Stimulated activated CD8-positive, alpha-beta memory T cell treated with anti-CD3 and anti-CD28 coated beads, Interleukin-15, amount 100 ng/mL, for 1 hour (primary cell): ENCODE results near the gene TWF2.
"Not testable (repeated sequence)": the region's sequence is repeated elsewhere in the genome, so short reads cannot be mapped to it uniquely, and the experiment has no call there.

Experiments
- DNase-seq: peaks from one replicate; pipeline ENCODE4 v3.0.0-alpha.2; 2020; ENCODE audit warnings: low read depth

The TWF2 gene

DNA sequence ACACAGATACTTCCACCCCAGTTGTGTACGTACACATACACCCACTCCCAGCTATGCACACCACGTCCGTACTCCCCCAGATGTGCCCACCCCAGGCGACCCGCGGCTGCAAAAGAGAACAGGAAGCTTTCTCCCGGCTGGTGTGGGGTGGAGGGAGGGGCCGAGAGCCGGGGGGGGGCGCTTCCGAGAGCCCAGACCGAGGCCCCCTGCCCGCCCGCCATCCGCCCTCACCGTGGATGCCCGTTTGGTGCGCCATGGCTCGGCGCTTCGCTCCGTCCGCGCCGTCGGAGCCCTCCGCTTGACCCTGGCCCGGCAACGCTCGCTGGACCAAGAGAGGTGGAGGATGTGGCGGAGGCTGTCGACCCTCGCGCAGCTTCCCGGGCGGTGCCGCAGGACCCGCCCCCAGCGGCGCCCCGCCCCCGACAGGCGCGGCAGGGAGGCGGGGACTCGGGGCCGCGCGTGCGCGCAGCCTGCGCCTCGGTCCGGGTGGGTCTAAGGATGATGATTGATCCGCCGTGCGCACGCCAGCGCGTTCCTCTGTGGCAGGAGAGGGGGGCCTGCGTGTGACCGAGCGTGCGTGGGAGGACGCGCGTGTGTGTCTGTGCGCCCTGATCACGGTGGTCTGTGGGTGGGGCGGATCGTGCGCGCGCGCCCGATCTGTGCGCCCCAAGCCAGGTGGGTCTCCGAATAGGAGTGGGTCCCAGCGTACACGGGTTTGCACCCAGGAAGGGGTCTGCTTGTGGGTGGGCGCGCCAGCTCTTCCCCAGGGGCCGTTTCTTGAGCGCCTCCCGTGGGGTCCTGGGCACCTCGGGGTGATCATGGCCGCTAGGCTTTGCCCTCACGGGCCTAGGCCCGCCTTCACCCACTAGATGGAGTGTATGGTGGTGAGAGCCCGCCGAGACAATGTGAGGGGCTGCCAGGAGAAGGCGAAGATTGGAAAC lies at the start of gene TWF2:
Gene TWF2 (minus strand): TSS at position 398 of the 941 bp plus-strand sequence. CDS start 142 bp downstream, at position 256.
- DNase-seq: peak; percentile 59

DNA sequence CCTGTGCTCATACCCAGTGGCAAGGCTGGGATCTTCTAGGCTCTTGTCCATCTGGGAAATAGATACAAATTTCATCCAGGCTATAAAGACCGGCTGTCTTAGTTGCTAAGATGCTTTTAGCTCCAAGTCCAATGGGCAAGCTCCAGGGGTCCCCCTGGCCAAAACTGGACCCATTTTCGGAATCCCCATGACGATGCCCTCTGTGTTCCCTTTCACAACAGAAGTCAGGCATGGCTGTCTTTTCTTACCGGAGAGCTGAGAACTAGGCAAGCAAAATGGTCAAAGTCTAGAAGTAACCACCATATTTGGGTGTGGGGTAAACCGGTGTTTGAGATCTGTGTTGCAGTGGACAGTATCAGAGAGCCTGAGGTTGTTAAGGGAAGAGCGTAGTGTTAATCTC lies 49.7 kb upstream of the TWF2 start:
- DNase-seq: no peak

DNA sequence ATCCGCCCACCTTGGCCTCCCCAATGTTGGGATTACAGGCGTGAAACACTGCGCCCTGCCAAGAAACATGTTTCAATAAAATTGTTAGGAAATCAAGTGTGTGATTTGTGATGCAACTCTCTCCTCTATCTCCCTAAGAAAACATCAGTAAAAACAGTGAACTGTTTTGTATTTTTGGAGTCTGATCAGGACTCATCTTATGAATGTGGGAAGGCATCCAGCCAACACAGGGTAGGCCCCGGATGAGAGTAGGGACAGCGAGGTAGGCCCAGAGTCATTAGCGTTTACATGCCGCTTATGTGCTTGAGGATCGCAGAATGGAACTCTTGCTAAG lies 47.8 kb upstream of the TWF2 start:
- DNase-seq: no peak

DNA sequence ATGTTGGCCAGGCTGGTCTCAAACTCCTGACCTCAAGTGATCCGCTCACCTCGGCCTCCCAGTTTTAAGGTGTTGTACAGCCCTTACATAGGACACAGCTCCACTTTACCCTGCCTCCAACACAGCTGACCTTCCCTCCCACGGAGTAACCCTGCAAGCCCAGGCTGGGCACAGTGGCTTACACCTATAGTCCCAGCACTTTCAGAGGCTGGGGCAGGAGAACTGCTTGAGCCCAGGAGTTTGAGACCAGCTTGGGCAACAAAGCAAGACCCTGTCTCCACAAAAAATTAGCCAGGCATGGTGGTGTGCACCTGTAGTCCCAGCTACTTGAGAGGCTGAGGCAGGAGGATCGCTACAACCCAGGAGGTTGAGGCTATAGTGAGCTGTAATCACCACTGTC lies 45.1 kb upstream of the TWF2 start:
- DNase-seq: not testable (repeated sequence)

DNA sequence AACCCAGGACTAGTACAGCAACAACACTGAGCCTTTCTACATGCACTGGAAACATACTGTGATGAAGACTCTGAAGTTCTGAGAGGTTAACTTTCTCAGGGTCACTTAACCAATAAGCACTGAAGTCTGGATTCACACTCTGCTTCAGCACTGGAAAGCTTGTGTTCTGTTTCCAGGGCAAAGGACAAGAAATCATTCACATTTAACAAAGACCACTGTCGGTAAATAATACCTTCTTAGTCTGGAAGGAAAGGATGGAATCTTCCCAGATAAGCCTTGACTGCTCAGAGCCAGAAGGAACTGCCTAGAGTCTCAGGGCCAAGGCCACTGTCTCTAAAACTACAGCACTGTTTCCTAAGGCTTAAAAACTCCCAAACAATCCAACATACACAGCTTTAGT lies 44.3 kb upstream of the TWF2 start:
- DNase-seq: no peak

DNA sequence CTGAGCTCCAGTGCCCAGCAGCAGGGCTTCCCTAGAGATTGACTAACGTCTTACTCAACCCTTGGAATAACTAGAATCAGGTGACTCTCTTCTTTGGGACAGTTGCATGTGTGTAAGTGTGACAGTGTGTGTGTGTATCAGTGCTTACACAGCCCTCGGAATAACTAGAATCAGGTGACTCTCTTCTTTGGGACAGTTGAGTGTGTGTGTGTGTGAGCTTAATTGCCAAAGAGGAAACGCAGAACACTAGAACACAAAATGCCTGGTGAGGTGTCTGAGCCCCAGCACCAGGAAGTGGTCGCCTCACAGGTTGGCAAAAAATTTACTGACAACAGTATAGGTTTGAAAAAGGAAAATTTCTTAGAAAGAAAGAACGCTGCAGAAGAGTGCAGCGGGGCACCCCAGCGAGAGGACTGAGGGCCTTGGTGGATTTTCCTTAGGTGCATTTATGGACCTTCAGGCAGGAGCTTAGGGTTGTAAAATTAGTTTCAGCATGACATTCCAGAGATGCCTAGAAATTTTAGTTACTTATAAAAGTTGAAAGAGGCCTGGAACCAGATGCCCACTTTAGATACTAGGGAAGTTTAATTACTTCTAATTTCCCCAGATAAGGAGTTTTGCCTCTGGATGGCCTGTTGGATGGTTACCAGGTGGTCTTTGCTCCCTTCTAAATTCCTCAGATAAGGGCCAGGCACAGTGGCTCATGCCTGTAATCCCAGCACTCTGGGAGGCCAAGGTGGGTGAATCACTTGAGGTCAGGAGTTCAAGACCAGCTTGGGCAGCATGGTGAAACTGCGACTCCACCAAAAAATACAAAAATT lies 43.2 kb upstream of the TWF2 start:
- DNase-seq: no peak

DNA sequence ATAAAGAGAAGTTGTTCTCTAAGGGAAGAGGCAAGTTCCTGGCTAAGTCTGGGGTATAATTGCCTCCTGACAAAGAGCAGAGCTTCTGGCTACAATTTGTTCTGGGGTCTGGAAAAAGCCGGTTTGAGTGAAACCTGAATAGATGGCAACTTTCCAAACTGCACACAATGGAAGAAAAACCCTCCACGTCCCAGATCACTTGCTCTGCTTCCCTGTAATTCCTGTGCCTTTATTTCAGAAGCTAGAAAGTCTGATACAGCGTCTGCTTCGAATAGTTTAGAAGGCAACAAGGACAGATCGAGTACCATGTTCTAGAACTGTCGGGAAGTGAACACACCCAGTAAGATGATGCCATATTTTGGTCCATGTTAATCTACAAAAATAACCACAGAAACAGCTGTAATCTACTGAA lies 41.1 kb upstream of the TWF2 start:
- no peak for DNase-seq

DNA sequence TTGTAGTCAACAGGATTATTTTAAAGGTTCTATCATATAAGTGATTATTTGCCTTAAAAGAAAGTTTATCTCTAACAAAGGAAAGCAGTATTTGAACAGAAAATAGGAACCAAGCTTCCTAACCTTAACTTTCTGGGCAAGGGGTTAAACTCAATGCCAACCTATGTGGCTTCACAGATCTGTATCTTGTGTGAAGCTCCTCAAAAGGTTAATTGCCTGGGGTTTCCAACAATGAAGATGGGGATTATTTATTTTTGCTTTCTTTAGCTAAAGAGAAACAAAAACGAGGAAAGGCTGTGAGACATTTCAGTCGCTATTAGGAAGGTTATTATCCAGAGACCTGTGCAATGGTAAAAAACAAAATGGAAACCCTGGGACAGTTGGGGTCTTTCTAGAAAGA lies 40.6 kb upstream of the TWF2 start:
- no peak for DNase-seq

DNA sequence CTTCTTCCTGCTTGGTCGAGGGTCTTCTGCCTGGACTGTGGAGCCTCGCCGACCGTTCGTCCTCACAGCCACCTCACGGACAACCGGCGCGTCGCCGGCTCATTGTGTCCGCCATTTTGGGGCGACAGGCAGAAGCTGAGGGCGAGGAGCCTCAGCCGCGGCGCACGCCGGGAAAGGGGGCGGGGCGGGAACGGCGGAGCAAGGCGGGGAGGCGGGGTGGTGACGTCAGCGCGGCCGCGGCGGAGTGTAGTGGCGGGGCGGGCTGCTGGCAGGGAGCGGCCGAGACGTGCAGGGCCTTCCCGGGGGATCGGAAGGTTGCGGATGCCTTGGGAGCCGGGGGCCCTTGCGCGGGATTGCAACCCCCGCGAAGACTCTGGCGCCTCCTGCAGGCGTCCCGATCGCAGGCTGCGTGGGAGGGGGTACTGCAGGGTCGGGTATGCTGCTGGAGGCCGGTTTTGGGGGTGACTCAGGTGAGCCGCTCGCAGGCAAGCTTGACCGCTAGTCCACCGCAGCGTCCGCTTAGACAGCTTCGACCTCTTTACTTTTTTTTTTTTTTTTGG lies 39.6 kb upstream of the TWF2 start, which contains the start of gene WDR82:
Gene WDR82 (minus strand): TSS at position 140 of the 560 bp plus-strand sequence. CDS start 288 bp downstream, outside the sequence.
- DNase-seq: peak; percentile 97

DNA sequence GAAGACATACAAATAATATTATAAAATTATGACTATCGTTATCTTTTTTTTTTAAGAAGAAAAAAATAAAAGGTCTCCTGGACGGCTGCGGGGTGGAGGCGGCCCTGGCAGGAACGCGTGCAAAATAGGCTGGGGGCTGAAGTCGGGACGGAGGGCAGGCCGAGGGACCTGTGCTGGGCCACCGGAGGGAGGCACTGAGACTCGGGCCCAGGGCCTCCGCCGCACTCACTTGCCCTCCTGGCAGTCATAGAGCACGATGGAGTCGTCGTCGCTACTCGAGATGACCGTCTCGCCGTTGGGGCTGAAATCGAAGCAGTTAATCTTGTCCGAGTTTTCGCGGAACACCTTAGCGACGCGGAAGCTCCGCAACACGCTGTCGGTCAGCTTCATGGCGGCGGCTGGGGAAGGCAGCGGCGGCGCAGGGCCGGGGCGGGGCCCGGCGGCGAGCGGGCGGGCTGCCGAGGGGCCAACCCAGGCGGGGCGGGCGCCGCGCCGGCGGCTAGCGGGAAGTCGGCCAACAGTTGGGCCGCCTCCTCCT lies 39.1 kb upstream of the TWF2 start:
- peak; percentile 36 for DNase-seq

DNA sequence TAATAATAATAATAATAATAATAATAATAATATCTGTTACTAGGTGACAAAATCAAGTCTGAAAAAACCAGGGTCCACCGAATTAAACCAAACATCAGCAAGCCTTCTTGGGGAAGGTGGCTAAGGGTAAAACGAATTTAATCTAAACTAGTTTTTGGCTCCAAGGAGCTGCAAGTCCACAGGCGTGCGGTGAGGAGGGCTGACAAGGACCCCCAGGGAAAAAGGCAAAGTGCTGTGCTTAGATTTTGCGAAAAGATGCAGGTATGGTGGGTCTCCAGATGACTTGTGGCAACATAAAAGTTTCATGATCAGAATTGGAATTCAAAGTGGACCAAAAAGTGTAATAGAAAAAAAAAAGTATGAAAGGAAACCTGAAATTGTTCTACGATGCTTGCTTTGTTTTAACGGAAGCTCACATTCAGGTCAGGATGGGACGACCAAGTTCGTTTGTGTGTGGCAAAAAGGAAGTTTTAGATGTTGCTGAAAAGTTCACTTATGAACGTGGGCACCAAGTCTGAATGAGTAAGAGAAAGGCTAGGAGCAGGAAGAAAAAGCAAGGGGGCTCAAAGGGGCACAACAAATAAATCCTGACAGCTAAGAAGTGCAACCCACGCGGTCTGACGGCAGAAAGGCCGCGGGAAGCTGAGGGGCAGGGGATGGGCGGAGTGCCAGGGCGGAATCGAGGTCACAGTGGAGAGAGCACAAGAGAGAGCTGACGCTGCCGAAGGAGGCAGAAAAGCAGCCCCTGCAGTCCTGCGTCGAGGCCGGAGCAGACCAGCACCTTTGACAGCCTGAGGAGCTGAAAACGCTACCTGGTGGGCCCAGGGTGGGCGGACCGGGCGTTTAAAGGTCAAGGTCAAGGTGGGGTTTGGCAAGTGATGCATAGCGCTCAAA lies 38.4 kb upstream of the TWF2 start:
- DNase-seq: peak; percentile 46

DNA sequence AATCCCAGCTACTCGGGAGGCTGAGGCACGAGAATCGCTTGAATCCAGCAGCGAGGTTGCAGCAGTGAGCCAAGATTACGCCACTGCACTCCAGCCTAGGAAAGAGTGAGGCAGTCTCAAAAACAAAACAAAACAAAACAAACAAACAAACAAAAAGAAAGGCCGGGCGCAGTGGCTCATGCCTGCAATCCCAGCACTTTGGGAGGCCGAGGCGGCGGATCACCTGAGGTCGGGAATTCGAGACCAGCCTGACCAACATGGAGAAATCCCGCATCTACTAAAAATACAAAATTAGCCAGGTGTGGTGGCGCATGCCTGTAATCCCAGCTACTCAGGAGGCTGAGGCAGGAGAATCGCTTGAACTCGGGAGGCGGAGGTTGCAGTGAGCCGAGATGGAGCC lies 35.8 kb upstream of the TWF2 start:
- not testable (repeated sequence) for DNase-seq

DNA sequence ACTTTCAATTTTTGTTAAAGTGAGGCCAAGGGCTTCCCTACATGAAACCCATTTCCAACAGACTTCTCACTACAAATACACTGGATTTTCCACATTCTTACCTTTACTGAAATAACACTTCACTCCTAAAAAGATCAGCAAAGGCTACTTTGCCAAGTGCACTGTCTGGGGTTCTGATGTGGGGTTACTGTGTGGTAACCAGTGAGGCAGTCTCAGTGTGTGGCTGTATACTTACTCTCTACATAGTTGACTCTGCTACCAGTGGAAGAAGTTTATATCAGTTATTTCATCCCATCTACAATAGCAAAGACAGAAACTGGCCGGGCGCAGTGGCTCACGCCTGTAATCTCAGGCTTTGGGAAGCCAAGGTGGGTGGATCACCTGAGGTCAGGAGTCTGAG lies 33.9 kb upstream of the TWF2 start:
- no peak for DNase-seq

DNA sequence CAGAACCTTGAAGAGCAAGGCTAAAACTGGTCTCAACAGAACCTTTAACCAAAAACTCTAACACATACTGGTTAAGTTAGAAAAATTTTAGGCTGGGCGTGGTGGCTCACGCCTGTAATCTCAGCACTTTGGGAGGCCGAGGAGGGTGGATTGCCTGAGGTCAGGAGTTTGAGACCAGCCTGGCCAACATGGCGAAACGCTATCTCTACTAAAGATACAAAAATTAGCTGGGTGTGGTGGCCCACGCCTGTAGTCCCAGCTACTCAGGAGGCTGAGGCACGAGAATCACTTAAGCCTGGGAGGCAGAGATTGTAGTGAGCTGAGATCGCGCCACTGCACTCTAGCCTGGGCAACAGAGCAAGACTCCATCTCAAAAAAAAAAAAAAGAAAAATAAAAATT lies 33.2 kb upstream of the TWF2 start:
- DNase-seq: not testable (repeated sequence)

DNA sequence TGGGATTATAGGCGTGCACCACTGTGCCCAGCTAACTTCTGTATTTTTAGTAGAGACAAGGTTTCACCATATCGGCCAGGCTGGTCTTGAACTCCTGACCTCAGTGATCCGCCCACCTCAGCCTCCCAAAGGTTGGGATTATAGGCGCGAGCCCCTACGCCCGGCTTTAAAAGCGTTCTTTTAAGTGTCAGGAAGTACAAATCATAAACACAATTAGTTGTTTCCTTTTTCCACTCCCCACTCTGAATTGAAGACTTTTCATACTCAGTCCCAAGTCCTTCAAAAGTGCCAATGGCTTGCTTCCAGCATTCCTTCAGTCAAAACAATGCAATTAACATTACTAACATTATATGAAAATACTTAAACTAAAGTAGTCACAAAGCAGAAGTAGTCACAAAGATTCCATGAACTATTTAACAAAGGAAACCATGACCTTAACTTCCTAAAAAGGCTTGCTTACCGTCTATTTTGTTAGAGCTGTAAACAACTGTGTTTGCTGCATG lies 31.3 kb upstream of the TWF2 start:
- DNase-seq: no peak

DNA sequence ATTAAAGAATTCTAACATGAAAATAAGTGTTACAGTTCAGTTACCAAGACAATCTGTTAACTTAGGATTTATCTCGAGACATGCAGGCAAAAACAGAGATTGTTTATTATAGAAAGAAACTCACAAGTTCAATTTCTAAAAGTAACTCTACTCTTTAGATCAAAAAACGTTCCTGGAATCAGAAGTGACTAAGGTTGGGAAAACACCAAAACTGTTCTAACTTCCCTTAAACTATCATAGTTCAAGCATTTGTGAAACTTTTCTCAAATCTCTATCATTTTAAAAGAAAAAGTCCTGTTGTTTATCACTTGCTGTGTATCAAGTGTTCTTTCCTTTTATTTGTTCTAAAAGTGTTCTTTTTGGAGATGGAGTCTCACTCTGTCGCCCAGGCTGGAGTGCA lies 30.8 kb upstream of the TWF2 start:
- no peak for DNase-seq

DNA sequence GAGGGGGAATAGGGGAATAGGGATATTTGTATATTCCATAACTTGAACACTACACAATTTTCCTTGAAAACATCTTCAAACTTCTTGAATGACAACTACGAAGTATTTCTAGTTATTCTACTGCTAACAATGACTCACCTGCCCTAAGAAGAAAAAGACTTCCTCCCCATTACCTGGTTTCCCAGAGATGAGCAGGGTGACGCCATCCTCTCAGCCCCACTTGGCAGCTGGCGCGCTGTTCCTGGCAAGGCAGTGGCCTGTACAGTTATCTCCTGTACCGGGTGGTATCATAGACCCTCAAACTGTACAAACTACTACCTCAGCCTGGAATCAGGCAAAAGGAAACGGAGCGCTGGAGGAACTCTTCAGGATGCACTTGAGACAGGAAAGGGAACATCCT lies 29.1 kb upstream of the TWF2 start:
- DNase-seq: peak; percentile 27

DNA sequence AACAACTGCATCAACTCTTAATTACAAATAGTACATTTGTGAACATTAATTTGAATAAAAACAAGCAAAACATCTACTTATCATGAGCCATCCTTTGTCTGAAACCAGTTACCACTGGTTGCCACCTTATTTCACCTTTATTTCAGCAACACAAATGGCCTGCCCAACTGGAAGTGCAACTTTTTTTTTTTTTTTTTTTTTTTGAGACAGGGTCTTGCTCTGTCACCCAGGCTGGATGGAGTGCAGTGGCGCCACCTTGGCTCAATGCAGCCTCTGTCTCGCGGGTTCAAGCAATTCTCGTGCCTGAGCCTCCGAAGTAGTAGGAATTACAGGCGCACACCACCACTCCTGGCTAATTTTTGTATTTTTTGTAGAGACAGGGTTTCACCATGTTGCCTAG lies 26.4 kb upstream of the TWF2 start:
- no peak for DNase-seq

DNA sequence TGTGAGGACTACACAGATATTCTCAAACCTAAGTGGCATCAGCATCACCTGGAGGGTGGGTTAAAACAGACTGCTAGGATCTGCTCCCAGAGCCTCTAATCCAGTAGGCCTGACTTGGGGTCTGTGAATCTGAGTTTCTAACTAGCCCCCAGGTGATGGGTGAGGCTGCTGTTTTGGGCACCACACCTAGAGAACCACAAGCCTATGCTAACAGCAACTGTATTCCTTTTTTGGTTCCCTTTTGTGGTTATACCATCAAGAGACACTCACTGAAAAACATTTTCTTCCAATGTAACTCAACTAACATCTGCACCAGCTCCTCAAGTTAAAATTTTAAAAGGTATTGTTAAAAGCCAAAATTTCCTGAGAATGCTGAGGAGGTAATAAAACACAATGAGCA lies 23.5 kb upstream of the TWF2 start:
- DNase-seq: no peak

DNA sequence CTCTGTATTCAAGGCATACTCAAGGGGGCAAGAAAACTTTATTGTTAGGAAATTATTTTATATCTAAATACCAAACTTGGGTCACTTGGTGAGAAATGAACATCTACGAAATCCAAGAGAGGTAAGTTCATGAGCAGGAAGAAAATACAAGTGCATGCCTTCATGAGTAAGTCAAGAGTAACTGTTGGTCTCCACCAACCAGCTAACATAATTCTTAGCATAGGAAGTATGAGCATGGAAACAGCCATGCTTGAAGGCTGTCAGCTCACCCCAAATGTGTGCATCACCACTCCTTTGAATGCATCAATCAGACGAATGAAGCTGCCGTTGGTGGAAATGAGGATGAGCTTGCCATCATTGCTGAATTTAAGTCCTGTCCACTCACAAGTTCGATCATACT lies 20.5 kb upstream of the TWF2 start:
- DNase-seq: no peak

DNA sequence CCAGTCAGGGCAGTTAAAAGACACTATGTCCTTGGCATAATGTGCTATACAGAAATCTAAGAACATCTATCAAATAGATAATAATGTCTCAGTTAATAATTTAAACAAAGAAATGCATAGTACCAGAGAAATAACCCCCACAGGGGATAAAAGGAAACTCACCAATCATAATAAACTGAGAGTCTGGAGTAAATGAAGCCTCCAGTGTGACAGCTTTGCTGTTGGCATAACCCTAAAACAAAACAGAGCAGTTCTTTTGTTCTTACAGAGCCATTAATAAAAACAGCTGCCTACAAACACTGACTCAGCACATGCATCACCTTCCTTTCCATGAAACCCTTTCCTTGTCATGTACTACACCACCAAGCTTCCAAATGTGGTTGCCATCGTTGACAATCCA lies 20.1 kb upstream of the TWF2 start:
- DNase-seq: no peak
